Uterus (tissue), 2 donors: ENCODE results near the gene MST1.

Experiments
- CTCF ChIP-seq, 4 experiments: fragments of 200-600 bp in 2 of 4; fragments of 450-650 bp in 2 of 4; sonication (generic) in 2 of 4; IDR thresholded peaks; one replicate each; pipeline ENCODE4 v1.5.1; 2016 to 2019; ENCODE audit warnings: antibody characterized with exemption in 4 of 4, mild to moderate bottlenecking in 2 of 4, moderate library complexity in 1 of 4
- POLR2A ChIP-seq, 2 donors: fragments of 450-650 bp; IDR thresholded peaks; one replicate each; pipeline ENCODE4 v1.6.1; 2016; ENCODE audit warnings: antibody characterized with exemption in 2 of 2, mild to moderate bottlenecking in 1 of 2, moderate library complexity in 1 of 2

GRCh38 chr3:49719214-49719884, 30.1 kb upstream of the MST1 start, which contains the start of gene AMIGO3:
- TF ChIP-seq CTCF (IDR thresholded peaks at IDR 0.05) (peak; percentile 19 to 77 (median 60)), POLR2A (IDR thresholded peaks at IDR 0.05) (peak; percentile 72 to 79)
